Measurements from ENCODE around the gene AAMDC.

DNA sequence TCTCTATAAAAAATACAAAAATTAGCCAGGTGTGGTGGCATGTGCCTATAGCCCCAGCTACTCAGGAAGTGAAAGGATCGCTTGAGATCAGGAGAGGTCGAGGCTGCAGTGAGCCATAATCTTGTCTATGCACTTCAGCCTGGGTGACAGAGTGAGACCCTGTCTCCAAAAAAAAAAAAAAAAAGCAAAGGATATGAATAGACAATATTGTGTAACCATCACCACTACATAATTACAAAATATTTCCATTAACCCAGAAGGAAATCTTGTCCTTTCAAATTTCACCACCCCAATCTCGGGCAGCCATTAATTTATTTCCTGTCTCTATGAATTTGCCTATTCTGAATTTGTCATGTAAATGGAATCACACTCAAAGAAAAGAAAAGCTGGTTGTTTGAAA lies 21.6 kb upstream of the AAMDC start:
- TF ChIP-seq CTCF (IDR thresholded peaks at IDR 0.05) (no peak), CREB1 (CRISPR knock-in tag; IDR thresholded peaks at IDR 0.05) (no peak), MYBL2 (CRISPR knock-in tag; IDR thresholded peaks at IDR 0.05) (no peak), TCF7 (CRISPR knock-in tag; IDR thresholded peaks at IDR 0.05; ENCODE audit: low read depth) (no peak), FOXK1 (CRISPR knock-in tag; IDR thresholded peaks at IDR 0.05) (no peak), MAX (CRISPR knock-in tag; IDR thresholded peaks at IDR 0.05) (no peak)
- TF ChIP-seq, protein P1, sequence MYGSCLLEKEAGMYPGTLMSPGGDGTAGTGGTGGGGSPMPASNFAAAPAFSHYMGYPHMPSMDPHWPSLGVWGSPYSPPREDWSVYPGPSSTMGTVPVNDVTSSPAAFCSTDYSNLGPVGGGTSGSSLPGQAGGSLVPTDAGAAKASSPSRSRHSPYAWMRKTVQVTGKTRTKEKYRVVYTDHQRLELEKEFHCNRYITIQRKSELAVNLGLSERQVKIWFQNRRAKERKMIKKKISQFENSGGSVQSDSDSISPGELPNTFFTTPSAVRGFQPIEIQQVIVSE (CRISPR knock-in tag; IDR thresholded peaks at IDR 0.05; ENCODE audit: borderline replicate concordance): no peak

Measured in WTC11 (cell line).